ENCODE measurements around the gene AARS1. TPM values are rescaled to one million over a fixed set of nuclear protein-coding genes. Genes with fewer than 3 reads are reported as not detected.

The AARS1 gene
- total and polyA plus RNA-seq, 2 experiments from 2014 or later: 105 to 292 TPM

GRCh38 chr16:70254180-70254964 is 34.9 kb downstream of the AARS1 start:
- Mint-ChIP-seq H3K36me3 (ENCODE audit: low read depth) (peaks cover 81% of the 10 kb centered on the region), H3K4me1 (peaks cover 16% of the 10 kb centered on the region), H3K4me3 (no peak overlapping the region), H3K27me3 (ENCODE audit: insufficient read depth, low read depth, poor library complexity) (peaks cover 16% of the 10 kb centered on the region), H3K9me3 (peaks cover 2% of the 10 kb centered on the region; the same call in 1 of the 3 replicates), H3K27ac (peak overlapping the region; percentile 72; the same call in 1 of the 2 replicates)
- Histone ChIP-seq H3K4me3 (no peak overlapping the region), H3K4me2 (no peak overlapping the region), H3K27me3 (ENCODE audit: insufficient read depth) (no peaks in the 10 kb centered on the region), H3K4me1 (ENCODE audit: insufficient read depth) (peaks cover 7% of the 10 kb centered on the region; the same call in 1 of the 2 replicates), H3K9me2 (ENCODE audit: insufficient read depth) (no peaks in the 10 kb centered on the region), H2AFZ (no peak overlapping the region), H3F3A (replicated peaks; ENCODE audit: low read depth) (peaks cover 72% of the 10 kb centered on the region), H4K20me1 (replicated peaks; ENCODE audit: insufficient read depth) (peaks cover 42% of the 10 kb centered on the region), H3K36me3 (ENCODE audit: insufficient read depth) (peaks cover 67% of the 10 kb centered on the region), H3K27ac (ENCODE audit: low read depth) (peak overlapping the region; percentile 81), H3K79me2 (replicated peaks; ENCODE audit: insufficient read depth) (peaks cover 13% of the 10 kb centered on the region)
- TF ChIP-seq STAT1 (IDR thresholded peaks at IDR 0.05; ENCODE audit: unreplicated experiment): no peak
- TF ChIP-seq POLR2AphosphoS5 (IDR thresholded peaks at IDR 0.05; ENCODE audit: low read depth): peak; percentile 40; the same call in 1 of the 2 replicates
- DNase-seq (ENCODE audit: low spot score) (peak; percentile 13), ATAC-seq (no peak)

DNA sequence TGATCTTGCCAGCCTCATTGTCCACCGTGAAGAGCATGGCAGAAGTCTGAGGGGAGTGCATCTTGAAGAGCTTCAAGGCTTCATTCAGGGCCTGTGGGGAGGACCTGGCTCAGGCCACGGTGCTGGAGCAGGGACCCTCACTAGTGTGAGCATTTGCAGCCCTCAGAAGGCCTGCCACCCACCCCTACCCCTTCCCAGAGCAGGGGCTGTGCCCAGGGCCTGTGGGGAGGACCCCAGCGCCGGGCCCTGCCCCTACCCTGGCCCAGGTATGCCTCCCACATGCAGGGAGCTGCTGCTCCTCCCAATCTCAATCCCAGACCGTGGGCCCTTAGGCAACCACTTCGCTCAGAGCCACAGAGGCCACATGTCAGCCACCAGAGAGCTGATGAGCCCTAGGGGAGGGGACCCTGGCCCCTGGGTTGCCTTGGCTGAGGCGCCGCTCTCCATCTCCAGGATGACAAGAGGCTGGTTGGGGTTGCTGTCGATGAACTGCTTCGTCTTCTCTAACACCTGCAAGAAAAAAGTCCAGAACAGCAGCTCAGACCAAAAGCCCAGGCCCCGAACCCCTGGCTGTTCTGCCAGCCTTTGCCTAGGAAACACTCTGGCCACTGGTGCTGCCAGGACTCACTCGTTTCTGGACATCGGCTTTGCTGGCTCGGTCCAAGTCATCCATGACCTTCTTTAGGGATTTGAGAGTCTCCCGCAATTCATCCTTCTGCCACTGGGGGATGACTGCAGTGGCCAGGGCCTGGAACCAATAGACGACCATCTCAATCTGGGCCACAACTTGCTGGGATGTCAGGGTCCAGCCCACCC is 35.8 kb downstream of the AARS1 start:
- H3K27ac ChIP-seq (ENCODE audit: low read depth): peak overlapping the region; percentile 94
- H3K27me3 ChIP-seq (ENCODE audit: insufficient read depth): no peaks in the 10 kb centered on the region
- peaks cover 2% of the 10 kb centered on the region; the same call in 1 of the 3 replicates for H3K9me3 Mint-ChIP-seq
- peaks cover 59% of the 10 kb centered on the region for H3K36me3 ChIP-seq (ENCODE audit: insufficient read depth)
- peaks cover 19% of the 10 kb centered on the region for H3K79me2 ChIP-seq (replicated peaks; ENCODE audit: insufficient read depth)
- H3K4me3 ChIP-seq: no peak overlapping the region
- peak; percentile 86 for DNase-seq (ENCODE audit: low spot score)
- peaks cover 18% of the 10 kb centered on the region for H3K27me3 Mint-ChIP-seq (ENCODE audit: insufficient read depth, low read depth, poor library complexity)
- H3K4me2 ChIP-seq: no peak overlapping the region
- TF ChIP-seq, protein P1, sequence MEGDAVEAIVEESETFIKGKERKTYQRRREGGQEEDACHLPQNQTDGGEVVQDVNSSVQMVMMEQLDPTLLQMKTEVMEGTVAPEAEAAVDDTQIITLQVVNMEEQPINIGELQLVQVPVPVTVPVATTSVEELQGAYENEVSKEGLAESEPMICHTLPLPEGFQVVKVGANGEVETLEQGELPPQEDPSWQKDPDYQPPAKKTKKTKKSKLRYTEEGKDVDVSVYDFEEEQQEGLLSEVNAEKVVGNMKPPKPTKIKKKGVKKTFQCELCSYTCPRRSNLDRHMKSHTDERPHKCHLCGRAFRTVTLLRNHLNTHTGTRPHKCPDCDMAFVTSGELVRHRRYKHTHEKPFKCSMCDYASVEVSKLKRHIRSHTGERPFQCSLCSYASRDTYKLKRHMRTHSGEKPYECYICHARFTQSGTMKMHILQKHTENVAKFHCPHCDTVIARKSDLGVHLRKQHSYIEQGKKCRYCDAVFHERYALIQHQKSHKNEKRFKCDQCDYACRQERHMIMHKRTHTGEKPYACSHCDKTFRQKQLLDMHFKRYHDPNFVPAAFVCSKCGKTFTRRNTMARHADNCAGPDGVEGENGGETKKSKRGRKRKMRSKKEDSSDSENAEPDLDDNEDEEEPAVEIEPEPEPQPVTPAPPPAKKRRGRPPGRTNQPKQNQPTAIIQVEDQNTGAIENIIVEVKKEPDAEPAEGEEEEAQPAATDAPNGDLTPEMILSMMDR (conservative IDR thresholded peaks at IDR 0.05; ENCODE audit: low read depth in 2 of 2): peak; percentile 54 to 55
- TF ChIP-seq ZNF331 (CRISPR knock-in tag; IDR thresholded peaks at IDR 0.05; ENCODE audit: low read depth): no peak
- no peak for TF ChIP-seq JUNB (IDR thresholded peaks at IDR 0.05; ENCODE audit: unreplicated experiment)
- peaks cover 17% of the 10 kb centered on the region for H3K4me1 Mint-ChIP-seq
- H3K36me3 Mint-ChIP-seq (ENCODE audit: low read depth): peaks cover 78% of the 10 kb centered on the region
- peaks cover 7% of the 10 kb centered on the region; the same call in 1 of the 2 replicates for H3K4me1 ChIP-seq (ENCODE audit: insufficient read depth)
- peak overlapping the region; percentile 72; the same call in 1 of the 2 replicates for H3K27ac Mint-ChIP-seq
- no peak overlapping the region for H3K4me3 Mint-ChIP-seq
- H4K20me1 ChIP-seq (replicated peaks; ENCODE audit: insufficient read depth): peaks cover 37% of the 10 kb centered on the region
- H3F3A ChIP-seq (replicated peaks; ENCODE audit: low read depth): peaks cover 64% of the 10 kb centered on the region
- no peak overlapping the region for H2AFZ ChIP-seq
- peak; percentile 26 for ATAC-seq
- no peaks in the 10 kb centered on the region for H3K9me2 ChIP-seq (ENCODE audit: insufficient read depth)

All from GM23338 (cell line).